Measurements from ENCODE around the gene ANKRD60. TPM values are rescaled to one million over a fixed set of nuclear protein-coding genes. Genes with fewer than 3 reads are reported as not detected.

ANKRD60 gene
- polyA plus RNA-seq, 1 donor from 2014 or later, result not detected

- Mint-ChIP-seq H3K4me1 (no peaks in the 10 kb centered on the region), H3K27ac (no peak overlapping the region), H3K4me3 (peak overlapping the region in 1 of 4 donors; percentile 70), H3K27me3 (peaks cover 3% of the 10 kb centered on the region), H3K9me3 (no peaks in the 10 kb centered on the region), H3K36me3 (no peaks in the 10 kb centered on the region)
Measured at GRCh38 chr20:58199469-58199868, 29.0 kb downstream of the ANKRD60 start.

DNA sequence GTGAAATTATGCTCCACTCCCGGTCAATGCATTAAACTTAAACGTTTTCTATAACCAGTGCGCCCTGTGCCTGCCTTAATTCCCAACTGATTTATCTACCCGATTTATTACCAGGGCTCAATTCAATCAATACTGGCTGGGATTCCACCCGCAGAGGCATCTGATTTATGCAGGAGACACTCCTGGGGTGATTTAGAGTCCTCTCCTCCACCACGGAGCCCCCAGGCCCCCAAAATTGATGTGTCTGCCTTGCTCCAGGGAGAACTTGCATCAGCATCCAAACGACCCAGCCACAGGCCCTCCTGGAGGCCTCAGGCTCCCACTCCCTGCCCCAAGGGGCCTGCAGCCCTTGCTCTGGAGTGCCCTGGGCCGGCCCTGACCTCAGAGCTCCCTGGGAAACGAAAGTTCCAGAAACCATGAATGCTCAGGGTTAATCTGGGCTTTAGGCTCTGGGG lies 29.5 kb downstream of the ANKRD60 start:
- Mint-ChIP-seq H3K27me3 (peaks cover 3% of the 10 kb centered on the region), H3K27ac (no peak overlapping the region), H3K4me3 (no peak overlapping the region), H3K4me1 (no peaks in the 10 kb centered on the region), H3K36me3 (no peaks in the 10 kb centered on the region), H3K9me3 (no peaks in the 10 kb centered on the region)

- H3K4me1 Mint-ChIP-seq, result no peaks in the 10 kb centered on the region
Measured at GRCh38 chr20:58198384-58198783, 30.1 kb downstream of the ANKRD60 start.

GRCh38 chr20:58197185-58197469 lies 31.3 kb downstream of the ANKRD60 start:
- Mint-ChIP-seq H3K36me3 (no peaks in the 10 kb centered on the region), H3K27ac (no peak overlapping the region), H3K27me3 (peaks cover 6% of the 10 kb centered on the region), H3K9me3 (no peaks in the 10 kb centered on the region), H3K4me3 (no peak overlapping the region), H3K4me1 (no peaks in the 10 kb centered on the region)

More at GRCh38 chr20:58198384-58198783, 30.1 kb downstream of the ANKRD60 start:
- H3K9me3 Mint-ChIP-seq, result no peaks in the 10 kb centered on the region
- peaks cover 6% of the 10 kb centered on the region for H3K27me3 Mint-ChIP-seq
- no peak overlapping the region for H3K27ac Mint-ChIP-seq
- H3K36me3 Mint-ChIP-seq, result no peaks in the 10 kb centered on the region
- no peak overlapping the region for H3K4me3 Mint-ChIP-seq

DNA sequence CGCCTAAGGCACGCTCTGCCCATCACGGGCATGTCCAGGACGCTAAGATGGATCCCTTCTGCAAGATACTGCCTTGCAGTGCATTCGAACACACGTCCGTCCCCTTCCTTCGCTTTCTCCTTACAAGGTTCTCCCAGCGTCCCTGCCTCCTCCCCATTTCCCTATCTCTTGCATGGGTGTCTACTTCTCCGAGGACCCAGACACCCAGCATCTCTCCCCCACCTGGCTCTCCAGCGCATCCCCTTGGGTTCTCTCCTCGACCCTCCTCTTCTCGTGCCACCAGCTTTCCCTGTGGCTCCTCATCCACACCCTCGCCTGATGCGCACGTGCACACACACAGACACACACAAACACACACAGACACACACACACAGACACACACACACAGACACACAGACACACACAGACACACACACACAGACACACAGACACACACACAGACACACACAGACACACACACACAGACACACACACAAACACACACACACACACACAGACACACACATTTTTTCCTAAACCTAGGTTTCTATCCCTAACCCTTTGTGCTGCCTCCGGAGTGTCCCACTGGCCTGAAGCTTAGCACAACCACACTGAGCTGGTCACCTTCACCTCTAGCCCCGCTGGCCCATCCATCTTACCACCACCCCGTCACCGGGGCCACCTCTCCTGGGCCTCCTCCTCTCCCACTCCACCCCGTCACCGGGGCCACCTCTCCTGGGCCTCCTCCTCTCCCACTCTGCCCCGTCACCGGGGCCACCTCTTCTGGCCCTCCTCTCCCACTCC lies 31.9 kb downstream of the ANKRD60 start:
- H3K27ac Mint-ChIP-seq, result no peak overlapping the region
- H3K4me1 Mint-ChIP-seq, result no peaks in the 10 kb centered on the region
- H3K36me3 Mint-ChIP-seq, result no peaks in the 10 kb centered on the region
- H3K27me3 Mint-ChIP-seq, result peaks cover 6% of the 10 kb centered on the region
- H3K4me3 Mint-ChIP-seq, result no peak overlapping the region
- H3K9me3 Mint-ChIP-seq, result no peaks in the 10 kb centered on the region

DNA sequence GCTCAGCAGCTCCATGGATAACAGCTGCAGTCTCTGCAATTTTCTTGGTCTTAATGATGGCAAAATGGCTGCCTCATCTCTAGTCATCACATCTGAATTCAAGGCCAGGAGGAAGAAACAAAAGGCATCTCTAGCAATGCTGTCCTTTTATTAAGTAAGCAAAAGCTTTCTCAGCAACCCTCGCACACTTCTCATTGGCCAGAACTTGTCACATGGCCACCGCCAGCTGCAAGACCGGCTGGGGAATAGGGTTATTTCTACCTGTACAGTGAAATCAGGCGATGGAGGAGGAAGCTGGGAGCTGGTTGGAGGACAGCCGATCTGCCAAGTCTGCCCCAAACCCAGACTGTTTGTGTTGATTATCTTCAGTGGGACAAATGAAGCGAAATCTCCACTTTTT lies 33.4 kb downstream of the ANKRD60 start:
- no peaks in the 10 kb centered on the region for H3K36me3 Mint-ChIP-seq
- no peak overlapping the region for H3K4me3 Mint-ChIP-seq
- H3K9me3 Mint-ChIP-seq, result no peaks in the 10 kb centered on the region
- H3K4me1 Mint-ChIP-seq, result no peaks in the 10 kb centered on the region
- H3K27ac Mint-ChIP-seq, result peak overlapping the region in 1 of 3 donors; percentile 53
- peaks cover 7% of the 10 kb centered on the region for H3K27me3 Mint-ChIP-seq

DNA sequence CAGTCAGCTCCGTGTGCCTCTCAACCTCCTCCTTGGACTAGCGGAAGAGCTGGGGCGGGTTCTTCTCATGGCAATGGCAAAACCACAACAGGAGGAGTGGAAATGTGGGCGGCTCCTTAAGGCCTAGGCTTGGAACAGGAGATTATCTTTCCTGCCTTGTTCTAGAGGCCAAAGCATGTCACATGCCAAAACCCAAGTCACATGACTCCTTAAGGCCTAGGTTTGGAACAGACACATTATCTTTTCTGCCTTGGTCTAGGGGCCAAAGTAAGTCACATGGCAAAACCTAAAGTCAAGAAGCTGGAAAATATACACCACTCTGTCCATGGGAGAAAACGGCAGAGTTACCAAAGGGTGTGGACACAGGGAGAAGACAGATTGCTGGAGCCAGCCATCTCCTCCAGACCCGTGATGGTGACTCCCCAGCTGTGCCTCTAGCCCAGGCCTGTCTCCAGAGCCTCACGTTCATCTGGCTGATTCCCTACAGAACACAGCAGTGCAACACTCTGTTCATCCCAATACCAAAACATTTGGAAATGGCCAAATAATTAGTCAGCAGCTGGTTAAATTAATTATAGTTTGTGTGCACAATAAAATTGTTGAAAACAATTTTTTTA lies 34.2 kb downstream of the ANKRD60 start:
- no peak overlapping the region for H3K4me3 Mint-ChIP-seq
- no peak overlapping the region for H3K27ac Mint-ChIP-seq
- no peaks in the 10 kb centered on the region for H3K9me3 Mint-ChIP-seq
- H3K36me3 Mint-ChIP-seq, result no peaks in the 10 kb centered on the region
- H3K4me1 Mint-ChIP-seq, result no peaks in the 10 kb centered on the region
- peaks cover 8% of the 10 kb centered on the region for H3K27me3 Mint-ChIP-seq

DNA sequence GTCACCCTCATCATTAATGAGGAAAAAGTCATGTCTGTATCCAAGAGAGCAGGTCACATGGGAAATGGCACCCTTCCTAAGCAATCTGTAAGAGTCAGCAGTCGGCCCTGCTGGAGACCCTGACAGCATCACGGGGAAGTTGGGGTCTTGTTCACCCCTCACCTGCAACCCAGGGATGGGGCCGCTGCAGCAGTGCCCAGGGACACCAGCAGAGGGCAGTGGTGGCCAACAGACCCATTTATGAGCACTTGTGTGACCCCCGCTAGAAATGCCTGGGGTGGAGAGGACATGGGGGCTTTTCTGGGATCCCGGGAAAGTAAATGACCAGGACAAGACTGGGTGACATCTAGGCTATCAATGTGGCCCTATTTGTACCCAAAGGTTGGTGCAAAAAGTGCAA lies 35.9 kb downstream of the ANKRD60 start:
- no peaks in the 10 kb centered on the region for H3K9me3 Mint-ChIP-seq
- peaks cover 8% of the 10 kb centered on the region for H3K27me3 Mint-ChIP-seq
- H3K4me1 Mint-ChIP-seq, result no peaks in the 10 kb centered on the region
- H3K36me3 Mint-ChIP-seq, result no peaks in the 10 kb centered on the region
- H3K4me3 Mint-ChIP-seq, result no peak overlapping the region
- no peak overlapping the region for H3K27ac Mint-ChIP-seq

GRCh38 chr20:58192065-58192464 lies 36.4 kb downstream of the ANKRD60 start:
- Mint-ChIP-seq H3K27me3 (peaks cover 11% of the 10 kb centered on the region), H3K27ac (no peak overlapping the region), H3K36me3 (no peaks in the 10 kb centered on the region), H3K4me1 (no peaks in the 10 kb centered on the region), H3K9me3 (no peaks in the 10 kb centered on the region), H3K4me3 (no peak overlapping the region)

DNA sequence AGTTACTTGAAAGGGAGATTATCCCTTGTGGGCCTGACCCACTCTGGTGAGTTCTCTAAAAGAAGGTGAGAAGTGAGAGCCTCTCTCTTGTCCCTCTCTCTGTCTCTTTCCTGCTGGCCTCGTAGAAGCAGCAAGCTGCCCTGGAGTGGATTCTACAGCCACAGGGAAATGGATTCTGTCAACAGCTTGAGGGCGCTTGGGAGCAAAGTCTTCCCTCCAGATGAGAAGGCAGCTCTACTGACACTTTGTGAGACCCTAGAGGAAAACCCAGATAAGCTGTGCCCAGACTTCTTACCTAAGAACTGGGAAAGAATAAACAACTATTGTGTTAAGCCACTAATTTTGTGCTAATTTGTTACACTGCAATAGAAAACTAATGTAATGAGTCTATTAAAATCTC lies 39.9 kb downstream of the ANKRD60 start:
- Mint-ChIP-seq H3K9me3 (peaks cover 2 to 6% (median 5%) of the 10 kb centered on the region in 3 donors), H3K27me3 (peaks cover 16% of the 10 kb centered on the region), H3K4me1 (no peaks in the 10 kb centered on the region), H3K4me3 (no peak overlapping the region), H3K36me3 (no peaks in the 10 kb centered on the region), H3K27ac (no peak overlapping the region)

GRCh38 chr20:58184984-58185383 lies 43.5 kb downstream of the ANKRD60 start:
- H3K36me3 Mint-ChIP-seq, result no peaks in the 10 kb centered on the region
- no peak overlapping the region for H3K27ac Mint-ChIP-seq
- no peaks in the 10 kb centered on the region for H3K4me1 Mint-ChIP-seq
- peaks cover 2 to 6% (median 5%) of the 10 kb centered on the region in 3 donors for H3K9me3 Mint-ChIP-seq
- peaks cover 21% of the 10 kb centered on the region for H3K27me3 Mint-ChIP-seq
- H3K4me3 Mint-ChIP-seq, result no peak overlapping the region

GRCh38 chr20:58184063-58184462 lies 44.4 kb downstream of the ANKRD60 start:
- Mint-ChIP-seq H3K9me3 (peaks cover 2 to 6% (median 5%) of the 10 kb centered on the region in 3 donors), H3K27me3 (peaks cover 25% of the 10 kb centered on the region), H3K27ac (no peak overlapping the region), H3K4me3 (peak overlapping the region in 1 of 4 donors; percentile 52), H3K4me1 (no peaks in the 10 kb centered on the region), H3K36me3 (no peaks in the 10 kb centered on the region)

GRCh38 chr20:58182521-58183140 lies 45.8 kb downstream of the ANKRD60 start:
- peak overlapping the region in 1 of 3 donors; percentile 29 for H3K27ac Mint-ChIP-seq
- H3K36me3 Mint-ChIP-seq, result no peaks in the 10 kb centered on the region
- peaks cover 28% of the 10 kb centered on the region for H3K27me3 Mint-ChIP-seq
- H3K4me1 Mint-ChIP-seq, result no peaks in the 10 kb centered on the region
- H3K4me3 Mint-ChIP-seq, result no peak overlapping the region
- peaks cover 2 to 6% (median 5%) of the 10 kb centered on the region in 3 donors for H3K9me3 Mint-ChIP-seq

DNA sequence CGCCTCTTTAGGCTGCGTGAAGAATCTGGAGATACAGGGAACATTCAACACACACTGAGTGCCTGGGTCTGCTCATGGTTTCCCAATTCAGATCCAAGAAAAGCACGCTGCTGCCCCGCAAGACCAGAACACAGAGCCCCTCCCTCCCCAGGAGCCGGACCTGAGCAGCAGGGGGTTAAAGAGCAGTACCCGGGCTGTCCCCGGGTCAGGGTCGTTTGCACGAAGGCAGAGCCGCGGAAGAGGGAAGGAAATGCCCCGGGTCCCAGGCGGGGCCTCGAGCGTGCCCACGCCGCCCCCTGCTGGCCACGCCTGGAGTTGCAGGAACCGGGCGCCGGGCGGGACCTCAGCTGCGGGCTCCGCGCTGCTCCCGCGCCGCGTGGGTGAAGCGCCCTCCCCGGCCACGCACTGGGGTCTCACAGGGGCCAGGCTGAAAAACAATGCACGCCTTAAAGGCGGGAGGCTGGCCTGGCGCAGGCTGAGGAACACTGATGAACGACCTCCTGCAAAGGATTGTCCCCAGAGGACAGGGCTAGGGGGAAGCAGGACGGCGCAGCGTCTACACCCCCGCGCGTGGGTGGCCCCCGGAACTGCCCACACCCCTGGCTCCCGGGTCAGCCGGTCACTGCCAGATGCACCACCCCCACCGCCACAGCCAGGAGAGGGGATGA lies 48.9 kb downstream of the ANKRD60 start:
- peak overlapping the region in 1 of 4 donors; percentile 37 for H3K4me3 Mint-ChIP-seq
- H3K36me3 Mint-ChIP-seq, result no peaks in the 10 kb centered on the region
- H3K27me3 Mint-ChIP-seq, result peaks cover 28% of the 10 kb centered on the region
- H3K4me1 Mint-ChIP-seq, result peaks cover 0 to 2% (median 0%) of the 10 kb centered on the region in 3 donors
- peak overlapping the region in 1 of 3 donors; percentile 3 for H3K27ac Mint-ChIP-seq
- peaks cover 1 to 2% (median 2%) of the 10 kb centered on the region in 3 donors for H3K9me3 Mint-ChIP-seq

- Mint-ChIP-seq H3K9me3 (no peaks in the 10 kb centered on the region), H3K27ac (peak overlapping the region in 1 of 3 donors; percentile 3)
Measured at GRCh38 chr20:58179083-58179431, 49.4 kb downstream of the ANKRD60 start.

More at GRCh38 chr20:58179083-58179431, 49.4 kb downstream of the ANKRD60 start:
- H3K36me3 Mint-ChIP-seq, result no peaks in the 10 kb centered on the region
- H3K27me3 Mint-ChIP-seq, result peaks cover 27% of the 10 kb centered on the region
- H3K4me3 Mint-ChIP-seq, result peak overlapping the region in 1 of 4 donors; percentile 14
- H3K4me1 Mint-ChIP-seq, result peaks cover 0 to 5% (median 5%) of the 10 kb centered on the region in 3 donors
